Adipocyte (in vitro differentiated cells): ENCODE results near the gene OR5K1.

Experiments used
- DNase-seq: peaks from one replicate; pipeline ENCODE4 v3.0.0-alpha.2; 2015; ENCODE audit warnings: low read depth
- H3K27me3 ChIP-seq: replicated peaks from 2 replicates; pipeline ENCODE4 v1.7.0; 2013; ENCODE audit warnings: mild to moderate bottlenecking, low read length, moderate library complexity; ENCODE audit not compliant: control insufficient read depth, insufficient read depth
- H3K36me3 ChIP-seq: 2 replicates; pipeline ENCODE4 v1.7.0; 2013; ENCODE audit warnings: low read length, mild to moderate bottlenecking, moderate library complexity; ENCODE audit not compliant: control insufficient read depth, insufficient read depth, severe bottlenecking
- H3K4me1 ChIP-seq: 2 replicates; pipeline ENCODE4 v1.7.0; 2013; ENCODE audit warnings: mild to moderate bottlenecking, low read length, moderate library complexity; ENCODE audit not compliant: control insufficient read depth, insufficient read depth
- H3K4me3 ChIP-seq: 2 replicates; pipeline ENCODE4 v1.7.0; 2013; ENCODE audit warnings: mild to moderate bottlenecking, low read length, moderate library complexity
- H3K9ac ChIP-seq: 2 replicates; pipeline ENCODE4 v1.7.0; 2013; ENCODE audit warnings: mild to moderate bottlenecking, low read length, moderate library complexity
- H3K9me3 ChIP-seq: 2 replicates; pipeline ENCODE4 v1.7.0; 2013; ENCODE audit warnings: mild to moderate bottlenecking, low read length, moderate library complexity; ENCODE audit not compliant: control insufficient read depth

Gene OR5K1

DNA sequence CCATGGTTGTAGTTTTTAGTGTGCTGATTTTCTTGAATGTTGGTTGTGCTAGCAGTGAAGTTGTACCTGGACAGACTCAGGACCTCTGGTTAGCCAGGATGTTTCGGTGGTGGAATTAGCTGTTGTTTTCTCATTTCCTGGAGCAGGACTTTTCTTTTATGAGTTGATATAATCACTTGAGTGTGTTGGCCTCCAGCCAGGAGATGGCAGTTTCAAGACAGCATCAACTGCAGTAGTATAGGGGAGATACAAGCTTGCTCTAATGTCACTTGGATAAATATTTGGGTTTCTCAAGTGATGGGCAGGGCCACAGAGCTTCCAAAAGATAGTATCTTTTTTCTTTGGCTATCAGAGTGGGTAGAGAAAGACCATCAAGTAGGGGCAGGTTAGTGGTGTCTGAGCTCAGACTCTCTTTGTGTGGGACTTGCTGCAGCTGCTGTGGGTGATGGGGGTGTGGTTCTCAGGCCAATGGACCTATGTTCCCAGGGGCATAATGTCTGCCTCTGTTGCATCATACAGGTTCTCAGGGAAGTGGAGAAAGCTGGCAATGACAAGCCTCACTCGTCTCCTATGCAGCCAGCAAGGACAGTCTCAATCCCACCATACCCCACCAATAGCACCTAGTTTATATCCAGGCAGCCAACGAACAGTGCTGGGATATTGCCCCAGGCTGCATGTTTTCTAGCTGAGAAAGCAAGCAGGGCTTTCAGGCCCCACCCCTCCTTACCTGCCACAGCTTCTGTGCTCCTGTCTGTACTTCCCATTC lies 19.9 kb downstream of the OR5K1 start:
- Histone ChIP-seq H3K4me3 (no peak overlapping the region), H3K9me3 (peaks cover 15% of the 10 kb centered on the region), H3K36me3 (no peaks in the 10 kb centered on the region), H3K27me3 (no peaks in the 10 kb centered on the region), H3K4me1 (no peaks in the 10 kb centered on the region), H3K9ac (no peak overlapping the region)
- DNase-seq: no peak

DNA sequence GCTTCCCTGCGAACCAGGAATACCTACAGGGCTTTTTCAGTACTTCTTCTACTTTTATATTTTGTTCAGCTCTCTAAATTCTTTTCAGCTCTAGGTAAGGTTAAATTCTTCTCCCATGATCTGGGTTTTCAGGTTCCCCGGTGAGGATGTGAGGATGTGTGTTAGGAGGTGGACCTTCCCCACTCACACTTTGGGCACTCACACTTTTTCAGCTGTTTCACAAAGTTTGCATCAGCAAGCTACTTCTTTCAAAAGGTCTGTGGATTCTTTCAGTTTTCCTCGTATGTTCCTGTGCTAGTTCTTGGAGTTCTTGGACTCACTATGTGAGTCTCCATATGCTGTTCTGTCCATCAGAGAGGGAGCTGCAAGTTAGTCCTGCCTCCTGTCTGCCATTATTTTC lies 20.6 kb downstream of the OR5K1 start:
- H3K27me3 ChIP-seq: no peaks in the 10 kb centered on the region
- H3K4me3 ChIP-seq: no peak overlapping the region
- no peak overlapping the region for H3K9ac ChIP-seq
- no peaks in the 10 kb centered on the region for H3K36me3 ChIP-seq
- peaks cover 18% of the 10 kb centered on the region for H3K9me3 ChIP-seq
- DNase-seq: no peak
- H3K4me1 ChIP-seq: no peaks in the 10 kb centered on the region

DNA sequence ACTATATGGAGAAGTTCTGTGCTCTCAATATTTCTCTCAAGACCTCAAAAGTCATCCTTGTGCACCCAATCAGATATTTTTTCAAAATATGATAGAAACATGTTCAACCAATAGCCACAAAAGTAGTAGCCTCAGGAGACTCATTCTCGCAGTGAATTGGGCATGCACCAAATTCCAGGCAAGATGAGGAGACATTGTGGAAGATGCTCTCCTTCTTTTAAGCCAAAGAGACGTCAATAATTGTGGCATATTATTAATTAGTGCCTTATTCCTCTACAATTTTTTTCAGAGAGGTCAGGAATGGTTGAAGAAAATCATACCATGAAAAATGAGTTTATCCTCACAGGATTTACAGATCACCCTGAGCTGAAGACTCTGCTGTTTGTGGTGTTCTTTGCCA lies 34.4 kb downstream of the OR5K1 start, which contains the start of gene OR5K2:
OR5K2 (plus strand) TSS at position 301 of the 400 bp plus-strand sequence; CDS start at position 301, 0 bp downstream.
- no peaks in the 10 kb centered on the region for H3K36me3 ChIP-seq
- no peak within 1 kb of the TSS for H3K9ac ChIP-seq
- no peaks in the 10 kb centered on the region for H3K4me1 ChIP-seq
- no peaks in the 10 kb centered on the region for H3K9me3 ChIP-seq
- DNase-seq: no peak
- H3K4me3 ChIP-seq: no peak within 1 kb of the TSS
- no peaks in the 10 kb centered on the region for H3K27me3 ChIP-seq

DNA sequence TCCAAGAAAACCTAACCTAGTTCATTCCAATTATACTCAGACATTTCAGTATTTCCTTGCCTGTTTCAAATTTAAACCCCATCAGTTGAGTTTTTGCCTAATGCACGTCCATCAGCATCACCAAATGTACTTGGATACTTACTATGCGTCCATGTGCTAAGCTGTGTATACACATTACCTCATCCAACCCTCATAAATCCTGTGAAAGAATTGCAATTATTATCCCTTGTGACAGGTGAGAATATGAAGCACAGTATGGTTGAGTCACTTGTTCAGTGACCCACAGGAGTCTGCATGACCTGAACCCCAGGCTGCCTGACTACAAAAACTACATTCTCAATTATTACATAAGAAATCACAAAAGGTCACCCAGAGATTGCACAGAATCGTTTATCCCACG lies 37.0 kb downstream of the OR5K1 start:
- no peaks in the 10 kb centered on the region for H3K9me3 ChIP-seq
- no peak overlapping the region for H3K4me3 ChIP-seq
- H3K9ac ChIP-seq: no peak overlapping the region
- H3K27me3 ChIP-seq: no peaks in the 10 kb centered on the region
- no peak for DNase-seq
- peaks cover 5% of the 10 kb centered on the region for H3K4me1 ChIP-seq
- no peaks in the 10 kb centered on the region for H3K36me3 ChIP-seq

DNA sequence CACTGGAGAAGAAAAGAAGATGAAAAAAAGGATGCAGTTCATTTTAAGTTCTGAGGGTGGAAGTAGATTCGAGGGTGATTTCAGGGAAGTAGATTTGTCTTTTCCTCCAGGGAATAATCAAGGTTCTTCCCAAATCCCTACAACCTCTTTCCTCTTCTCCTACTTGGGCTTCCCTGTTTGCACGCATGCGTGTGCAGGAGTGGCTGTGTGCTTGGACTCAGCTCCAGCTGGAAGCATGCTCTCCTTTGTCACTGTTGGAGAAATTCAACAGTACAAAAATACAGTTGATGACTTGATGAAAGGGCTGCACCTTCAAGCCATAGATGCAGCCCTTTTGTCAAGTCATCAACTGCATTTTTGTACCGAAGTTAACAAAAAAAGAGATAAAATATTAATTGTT lies 38.3 kb downstream of the OR5K1 start:
- H3K4me3 ChIP-seq: no peak overlapping the region

DNA sequence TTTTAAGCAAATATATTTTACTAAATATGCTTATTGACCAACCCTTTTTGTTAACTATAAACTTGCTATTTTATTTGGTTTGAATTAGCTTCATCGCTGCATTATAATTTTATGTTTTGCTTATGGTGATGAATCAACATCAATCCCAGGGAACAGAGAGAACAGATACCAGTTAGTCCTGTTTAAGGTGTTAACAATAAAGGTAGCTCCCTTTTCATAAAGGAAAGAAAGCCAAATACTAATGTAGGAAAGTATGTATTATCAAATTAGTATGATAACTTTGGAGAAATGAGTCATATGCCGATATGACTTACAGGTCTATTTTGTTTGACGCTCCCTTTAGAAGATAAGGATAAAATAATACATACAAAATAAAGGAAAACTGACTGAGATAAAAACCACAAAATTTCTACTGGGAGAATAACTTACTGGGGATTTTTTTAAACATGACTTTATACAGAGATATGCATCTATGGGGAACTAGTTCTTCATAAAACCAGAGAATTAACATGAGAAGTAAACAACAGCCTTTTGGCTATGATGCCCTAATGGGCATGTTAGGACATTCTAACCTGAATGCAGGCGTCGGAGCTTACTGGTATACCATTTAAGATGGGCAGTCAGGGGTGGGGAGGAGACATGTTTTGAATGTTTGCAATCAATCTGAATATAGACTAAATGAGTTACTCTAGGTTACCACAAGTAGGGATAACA lies 39.0 kb downstream of the OR5K1 start:
- no peak for DNase-seq
- H3K36me3 ChIP-seq: no peaks in the 10 kb centered on the region
- H3K27me3 ChIP-seq: no peaks in the 10 kb centered on the region
- H3K9ac ChIP-seq: no peak overlapping the region
- H3K9me3 ChIP-seq: no peaks in the 10 kb centered on the region
- no peak overlapping the region for H3K4me3 ChIP-seq
- H3K4me1 ChIP-seq: peaks cover 5% of the 10 kb centered on the region

More for the DNA sequence above, 38.3 kb downstream of the OR5K1 start:
- DNase-seq: no peak
- Histone ChIP-seq H3K9me3 (no peaks in the 10 kb centered on the region), H3K36me3 (no peaks in the 10 kb centered on the region), H3K9ac (no peak overlapping the region), H3K27me3 (no peaks in the 10 kb centered on the region), H3K4me1 (peaks cover 5% of the 10 kb centered on the region)

DNA sequence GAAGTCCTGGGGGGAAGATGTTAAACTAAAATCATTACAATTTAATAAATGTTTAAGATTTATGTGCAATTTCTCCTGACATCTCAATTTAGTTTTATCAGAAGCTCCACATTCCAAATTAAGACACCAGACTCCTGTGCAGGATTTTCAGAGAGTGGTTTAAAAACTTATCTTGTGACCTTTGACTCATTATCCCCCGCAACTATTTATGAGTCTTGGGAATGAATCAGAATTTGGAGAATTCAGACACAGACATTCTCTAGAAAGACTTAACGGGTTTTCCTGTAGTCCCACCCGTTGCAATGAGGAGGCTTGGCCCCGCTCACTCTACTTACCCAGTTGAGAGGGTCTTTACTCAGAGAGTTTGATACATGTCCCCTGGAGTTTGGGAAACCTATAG lies 41.5 kb downstream of the OR5K1 start:
- Histone ChIP-seq H3K9me3 (no peaks in the 10 kb centered on the region), H3K27me3 (no peaks in the 10 kb centered on the region), H3K4me3 (no peak overlapping the region), H3K36me3 (no peaks in the 10 kb centered on the region), H3K4me1 (peaks cover 5% of the 10 kb centered on the region), H3K9ac (no peak overlapping the region)
- DNase-seq: no peak

DNA sequence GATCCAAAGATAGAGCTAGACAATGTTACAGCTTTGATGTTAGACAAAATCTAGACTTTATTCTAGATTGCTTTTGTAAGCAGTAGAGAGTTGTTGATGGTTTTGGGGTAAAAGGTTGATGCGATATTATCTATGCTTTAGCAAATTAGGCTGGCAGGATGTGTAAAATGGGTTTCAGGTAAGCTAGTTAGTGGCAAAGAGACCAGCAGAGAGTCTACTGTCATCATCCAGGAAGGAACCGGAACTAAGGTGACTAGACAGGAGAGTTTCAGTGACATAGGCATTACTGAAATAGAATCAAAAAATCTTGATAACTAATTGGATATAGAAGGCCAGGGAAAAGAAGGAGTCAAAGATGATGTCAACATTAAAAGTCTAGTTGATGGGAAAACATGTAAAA lies 45.6 kb downstream of the OR5K1 start:
- Histone ChIP-seq H3K9ac (no peak overlapping the region), H3K4me3 (no peak overlapping the region), H3K9me3 (no peaks in the 10 kb centered on the region), H3K4me1 (peaks cover 13% of the 10 kb centered on the region), H3K27me3 (no peaks in the 10 kb centered on the region), H3K36me3 (peaks cover 3% of the 10 kb centered on the region)
- DNase-seq: no peak

DNA sequence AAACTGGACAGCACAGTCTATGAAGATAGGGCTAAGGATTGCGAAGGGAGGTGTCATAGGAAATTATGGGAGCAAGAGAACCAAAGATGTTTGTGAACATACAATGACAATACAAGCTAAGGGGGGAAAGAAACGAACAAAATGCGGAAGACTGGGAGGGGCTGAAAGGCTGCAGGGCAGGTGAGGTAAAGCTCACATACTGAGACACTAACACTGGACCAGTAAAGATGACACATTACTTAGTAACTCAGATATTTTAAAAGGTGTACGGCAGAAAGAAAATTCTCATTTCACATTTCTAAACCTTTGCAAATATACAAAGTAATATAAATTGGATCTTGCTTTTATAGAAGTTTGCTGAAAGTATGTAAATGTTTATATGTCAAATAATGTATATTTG lies 49.6 kb downstream of the OR5K1 start:
- peaks cover 8% of the 10 kb centered on the region for H3K4me1 ChIP-seq
- H3K4me3 ChIP-seq: no peak overlapping the region
- DNase-seq: no peak
- H3K36me3 ChIP-seq: peaks cover 28% of the 10 kb centered on the region
- H3K27me3 ChIP-seq: no peaks in the 10 kb centered on the region
- no peaks in the 10 kb centered on the region for H3K9me3 ChIP-seq
- no peak overlapping the region for H3K9ac ChIP-seq

DNA sequence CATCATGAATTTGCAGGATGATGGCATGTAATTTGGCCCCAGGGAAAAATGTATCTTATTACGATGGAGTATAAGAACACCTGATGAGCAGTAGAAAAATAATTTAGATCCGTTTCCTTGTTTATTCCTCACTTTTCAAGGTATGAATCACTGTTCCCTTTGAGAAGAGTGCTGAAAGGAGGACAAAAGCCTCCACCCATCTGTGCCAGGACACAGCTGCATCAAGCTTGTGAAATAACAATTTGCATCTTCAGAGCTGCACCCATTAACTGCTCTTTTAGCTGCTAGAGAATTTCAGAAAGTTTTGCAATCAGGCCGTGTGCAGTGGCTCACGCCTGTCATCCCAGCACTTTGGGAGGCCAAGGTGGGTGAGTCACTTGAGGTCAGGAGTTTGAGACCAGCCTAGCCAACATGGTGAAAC lies 50.1 kb downstream of the OR5K1 start:
- Histone ChIP-seq H3K27me3 (no peaks in the 10 kb centered on the region), H3K9ac (no peak overlapping the region), H3K4me3 (no peak overlapping the region), H3K36me3 (peaks cover 29% of the 10 kb centered on the region), H3K9me3 (no peaks in the 10 kb centered on the region), H3K4me1 (peaks cover 8% of the 10 kb centered on the region)
- peak; percentile 29 for DNase-seq

DNA sequence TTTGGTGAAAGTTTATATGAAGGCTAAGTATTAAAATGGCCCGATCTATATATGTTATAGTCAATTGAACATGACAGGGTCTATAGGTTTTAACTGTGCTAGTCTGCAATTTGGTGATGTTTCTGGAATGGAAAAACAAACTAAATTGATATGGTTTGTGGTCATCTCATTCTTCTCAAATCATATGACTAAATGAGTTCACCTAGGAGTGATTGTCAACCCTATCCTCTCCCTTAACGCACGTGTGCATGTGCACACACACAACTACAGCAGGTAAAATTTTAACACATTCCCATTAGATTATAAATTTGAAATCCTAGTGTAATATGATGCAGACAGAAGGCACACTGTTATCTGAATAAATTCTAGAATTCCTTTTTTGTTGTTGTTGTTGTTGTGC lies 50.7 kb downstream of the OR5K1 start:
- no peaks in the 10 kb centered on the region for H3K27me3 ChIP-seq
- peaks cover 36% of the 10 kb centered on the region for H3K36me3 ChIP-seq
- H3K9ac ChIP-seq: no peak overlapping the region
- peaks cover 8% of the 10 kb centered on the region for H3K4me1 ChIP-seq
- H3K9me3 ChIP-seq: no peaks in the 10 kb centered on the region
- H3K4me3 ChIP-seq: no peak overlapping the region
- DNase-seq: no peak
